ENCODE measurements around the gene FYN. TPM values are rescaled to one million over a fixed set of nuclear protein-coding genes. Genes with fewer than 3 reads are reported as not detected.
A peak's percentile ranks its signal among the peaks of the same experiment; 100 is the strongest.

FYN gene
- total RNA-seq, 1 donor from 2014 or later = 121 TPM

GRCh38 chr6:111769365-111770152 is 103.7 kb downstream of the FYN start:
- H3K27ac Mint-ChIP-seq (ENCODE audit: unreplicated experiment) = peak overlapping the region; percentile 79
- TF ChIP-seq CTCF (IDR thresholded peaks at IDR 0.05) = no peak
- peaks cover 50% of the 10 kb centered on the region for H3K4me1 Mint-ChIP-seq (ENCODE audit: unreplicated experiment)
- no peaks in the 10 kb centered on the region for H3K9me3 Mint-ChIP-seq (ENCODE audit: unreplicated experiment)
- no peak for DNase-seq (ENCODE audit: extremely low spot score, unreplicated experiment)
- no peaks in the 10 kb centered on the region for H3K27me3 Mint-ChIP-seq (ENCODE audit: unreplicated experiment)
- H3K4me3 Mint-ChIP-seq (ENCODE audit: unreplicated experiment) = no peak overlapping the region
- H3K36me3 Mint-ChIP-seq (ENCODE audit: unreplicated experiment) = peaks cover 7% of the 10 kb centered on the region

GRCh38 chr6:111768431-111768770 is 104.9 kb downstream of the FYN start:
- TF ChIP-seq CTCF (IDR thresholded peaks at IDR 0.05) = no peak
- H3K27ac Mint-ChIP-seq (ENCODE audit: unreplicated experiment) = no peak overlapping the region
- no peaks in the 10 kb centered on the region for H3K9me3 Mint-ChIP-seq (ENCODE audit: unreplicated experiment)
- peaks cover 60% of the 10 kb centered on the region for H3K4me1 Mint-ChIP-seq (ENCODE audit: unreplicated experiment)
- H3K36me3 Mint-ChIP-seq (ENCODE audit: unreplicated experiment) = peaks cover 7% of the 10 kb centered on the region
- no peak overlapping the region for H3K4me3 Mint-ChIP-seq (ENCODE audit: unreplicated experiment)
- DNase-seq (ENCODE audit: extremely low spot score, unreplicated experiment) = no peak
- no peaks in the 10 kb centered on the region for H3K27me3 Mint-ChIP-seq (ENCODE audit: unreplicated experiment)

GRCh38 chr6:111767752-111768430 is 105.4 kb downstream of the FYN start:
- Mint-ChIP-seq H3K27ac (ENCODE audit: unreplicated experiment) (no peak overlapping the region), H3K36me3 (ENCODE audit: unreplicated experiment) (peaks cover 7% of the 10 kb centered on the region), H3K4me1 (ENCODE audit: unreplicated experiment) (peaks cover 65% of the 10 kb centered on the region), H3K4me3 (ENCODE audit: unreplicated experiment) (no peak overlapping the region), H3K9me3 (ENCODE audit: unreplicated experiment) (no peaks in the 10 kb centered on the region), H3K27me3 (ENCODE audit: unreplicated experiment) (no peaks in the 10 kb centered on the region)
- DNase-seq (ENCODE audit: extremely low spot score, unreplicated experiment) = no peak
- TF ChIP-seq CTCF (IDR thresholded peaks at IDR 0.05) = no peak

- Mint-ChIP-seq H3K9me3 (ENCODE audit: unreplicated experiment) (no peaks in the 10 kb centered on the region), H3K27me3 (ENCODE audit: unreplicated experiment) (no peaks in the 10 kb centered on the region), H3K27ac (ENCODE audit: unreplicated experiment) (peak overlapping the region; percentile 80), H3K36me3 (ENCODE audit: unreplicated experiment) (peaks cover 7% of the 10 kb centered on the region), H3K4me1 (ENCODE audit: unreplicated experiment) (peaks cover 81% of the 10 kb centered on the region), H3K4me3 (ENCODE audit: unreplicated experiment) (no peak overlapping the region)
- DNase-seq (ENCODE audit: extremely low spot score, unreplicated experiment) = no peak
- no peak for TF ChIP-seq CTCF (IDR thresholded peaks at IDR 0.05)
Measured at GRCh38 chr6:111766201-111766857, 106.9 kb downstream of the FYN start.

- no peak for DNase-seq (ENCODE audit: extremely low spot score, unreplicated experiment)
- Mint-ChIP-seq H3K4me3 (ENCODE audit: unreplicated experiment) (no peak overlapping the region), H3K9me3 (ENCODE audit: unreplicated experiment) (no peaks in the 10 kb centered on the region), H3K27ac (ENCODE audit: unreplicated experiment) (peak overlapping the region; percentile 80), H3K27me3 (ENCODE audit: unreplicated experiment) (no peaks in the 10 kb centered on the region), H3K4me1 (ENCODE audit: unreplicated experiment) (peaks cover 86% of the 10 kb centered on the region), H3K36me3 (ENCODE audit: unreplicated experiment) (peaks cover 5% of the 10 kb centered on the region)
- TF ChIP-seq CTCF (IDR thresholded peaks at IDR 0.05) = no peak
Measured at GRCh38 chr6:111765763-111766162, 107.5 kb downstream of the FYN start.
